GM18909 (cell line): Measurements from ENCODE around the gene APLP1.
"Not testable (repeated sequence)": the region's sequence is repeated elsewhere in the genome, so short reads cannot be mapped to it uniquely, and the experiment has no call there.

ENCODE experiments used
- ATAC-seq: cut with Tn5 transposase; IDR thresholded peaks from one replicate; pipeline ENCODE4 v1.9.1; 2021; ENCODE audit warnings: mild to moderate bottlenecking; ENCODE audit not compliant: unreplicated experiment, poor library complexity

Gene APLP1

DNA sequence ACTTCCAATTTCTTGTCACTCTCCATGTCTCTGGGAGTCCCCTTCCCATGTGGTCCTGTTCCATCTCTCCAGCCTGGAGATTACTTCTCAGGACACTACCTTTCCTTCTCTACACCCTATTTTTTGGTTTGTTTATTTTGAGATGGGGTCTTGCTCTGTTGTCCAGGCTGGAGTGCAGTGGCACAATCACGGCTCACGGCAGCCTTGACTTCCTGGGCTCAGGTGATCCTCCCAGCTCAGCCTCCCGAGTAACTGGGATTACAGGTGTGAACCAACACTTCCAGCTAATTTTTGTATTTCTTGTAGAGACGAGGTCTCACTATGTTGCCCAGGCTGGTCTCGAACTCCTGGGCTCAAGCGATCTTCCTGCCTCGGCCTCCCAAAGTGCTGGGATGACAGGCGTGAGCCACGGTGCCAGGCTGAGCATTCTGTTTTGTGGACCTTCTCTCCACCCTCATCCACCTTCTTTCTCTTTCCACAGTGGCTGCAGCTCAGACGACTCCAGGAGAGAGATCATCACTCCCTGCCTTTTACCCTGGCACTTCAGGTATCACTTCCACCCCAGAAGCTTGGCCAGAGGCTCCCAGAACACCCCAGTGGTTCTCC, 34.6 kb downstream of the APLP1 start:
- no peak for ATAC-seq

GRCh38 chr19:35903550-35904179, 35.3 kb downstream of the APLP1 start:
- peak; percentile 52 for ATAC-seq

DNA sequence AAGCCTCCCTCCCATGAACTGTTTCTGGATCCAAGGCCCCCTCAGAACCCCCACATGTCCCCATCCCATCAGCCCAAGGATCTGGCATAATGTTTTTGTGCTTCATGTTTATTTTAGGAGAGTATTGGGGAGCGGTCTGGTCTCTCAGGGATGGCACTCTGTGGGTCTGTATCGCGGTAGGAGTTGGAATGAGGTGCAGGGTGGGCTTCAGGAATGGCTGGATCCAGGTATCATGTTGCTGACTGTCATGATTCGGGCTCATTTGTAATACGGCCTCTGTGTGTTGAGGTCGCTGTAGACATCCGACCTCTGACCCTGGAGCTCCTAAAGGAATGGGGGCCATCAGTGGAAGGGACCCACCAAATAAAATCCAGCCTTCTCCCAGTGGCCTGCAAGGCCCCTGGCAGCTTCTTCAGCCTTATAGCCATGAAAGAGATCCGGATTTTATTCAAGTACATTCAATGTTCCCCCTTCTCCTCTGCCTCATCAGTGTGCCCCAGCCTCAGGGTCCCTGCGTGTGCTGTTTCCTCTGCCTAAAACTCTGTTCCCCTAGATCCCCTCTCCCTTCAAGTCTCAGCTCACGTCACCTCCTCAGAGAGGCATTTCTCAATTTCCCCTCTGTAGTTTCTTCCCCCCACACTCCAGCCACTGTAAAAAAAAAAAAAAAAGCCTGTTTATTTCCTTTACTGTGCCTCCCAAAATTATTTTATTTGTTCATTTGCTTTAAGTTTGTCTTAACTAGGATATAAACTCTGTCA, 36.1 kb downstream of the APLP1 start:
- ATAC-seq = no peak

- no peak for ATAC-seq
Observed at GRCh38 chr19:35905178-35905727, 36.9 kb downstream of the APLP1 start.

DNA sequence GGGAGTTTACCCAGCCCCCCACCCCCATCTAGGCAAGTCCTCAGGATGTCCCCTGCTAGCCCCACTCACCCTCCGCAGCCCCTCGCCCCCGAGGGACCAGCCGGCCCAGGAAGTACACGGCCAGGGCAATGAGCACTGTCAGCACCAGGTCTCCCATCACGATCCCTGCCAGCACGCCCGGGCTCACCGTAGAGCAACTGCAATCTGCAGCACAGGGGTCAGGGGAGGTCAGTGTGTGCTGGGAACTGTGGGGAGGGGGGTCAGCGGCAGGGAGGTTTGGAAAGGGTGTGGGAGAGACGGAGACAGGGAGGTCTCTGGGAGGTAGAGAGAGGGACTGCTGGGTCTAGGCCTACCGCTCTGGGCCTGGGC, 39.0 kb downstream of the APLP1 start:
- ATAC-seq = no peak

DNA sequence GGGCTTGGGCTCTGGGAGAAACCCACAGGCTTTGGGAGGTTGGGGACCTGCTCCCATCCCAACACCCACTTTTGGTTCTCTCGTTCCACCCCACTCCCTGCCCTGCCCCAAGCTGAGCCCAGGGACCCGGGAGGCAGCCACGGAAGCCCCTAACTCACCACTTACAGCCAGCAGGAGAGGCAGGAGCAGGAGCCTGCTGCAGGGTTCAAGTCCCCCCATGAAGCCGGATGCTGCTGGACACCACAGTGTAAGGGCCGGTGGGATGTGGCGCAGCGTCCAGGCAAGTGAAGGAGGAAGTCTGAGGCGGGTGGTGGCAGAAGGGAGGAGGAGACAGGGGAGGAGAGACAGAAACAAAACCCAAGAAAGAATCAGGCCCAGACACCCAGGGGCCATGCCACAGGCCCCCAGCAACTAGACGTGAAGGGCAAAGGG, 39.7 kb downstream of the APLP1 start, which contains the start of gene TYROBP:
Gene TYROBP, minus strand, starts transcription at position 286 of the 432 bp plus-strand sequence. Its CDS starts 67 bp downstream, at position 219.
- no peak for ATAC-seq

- ATAC-seq = no peak
Observed at GRCh38 chr19:35908973-35909683, 40.8 kb downstream of the APLP1 start.

GRCh38 chr19:35909684-35910035, 41.3 kb downstream of the APLP1 start:
- no peak for ATAC-seq

- ATAC-seq = not testable (repeated sequence)
Observed at GRCh38 chr19:35910355-35910754, 42.0 kb downstream of the APLP1 start.

- ATAC-seq = no peak
Observed at GRCh38 chr19:35911173-35911572, 42.8 kb downstream of the APLP1 start.

DNA sequence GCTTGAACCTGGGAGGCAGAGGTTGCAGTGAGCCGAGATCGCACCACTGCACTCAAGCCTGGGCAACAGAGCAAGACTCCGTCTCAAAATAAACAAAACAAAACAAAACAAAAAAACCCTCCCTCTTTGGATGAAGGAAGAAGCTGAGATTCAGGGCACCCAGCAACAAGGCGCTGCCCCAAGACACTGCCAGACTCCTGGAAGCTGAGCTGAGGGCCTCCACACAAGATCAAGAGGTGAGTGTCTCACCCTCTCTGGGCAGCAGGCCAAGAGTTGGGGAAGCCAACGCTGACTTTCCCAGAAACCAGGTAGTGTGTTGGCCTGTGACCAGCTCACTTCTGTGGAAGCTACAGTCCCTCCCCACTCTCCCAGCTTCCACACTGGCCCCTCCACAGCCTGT, 43.4 kb downstream of the APLP1 start:
- ATAC-seq = no peak

DNA sequence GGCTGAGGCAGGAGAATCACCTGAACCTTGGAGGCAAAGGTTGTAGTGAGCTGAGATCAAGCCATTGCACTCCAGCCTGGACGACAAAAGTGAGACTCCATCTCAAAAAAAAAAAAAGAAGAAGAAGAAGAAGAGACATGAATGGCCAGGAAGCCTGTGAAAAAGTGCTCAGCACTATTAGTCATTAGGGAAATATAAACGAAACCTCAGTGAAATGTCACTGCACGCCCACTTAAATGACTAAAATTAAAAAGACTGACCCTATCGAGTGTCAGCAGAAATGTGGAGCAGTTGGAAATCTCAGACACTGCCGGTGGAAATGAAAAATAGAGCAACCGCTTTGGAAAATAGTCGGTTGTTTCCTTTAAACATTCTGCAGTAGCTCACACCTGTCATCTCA, 45.2 kb downstream of the APLP1 start:
- ATAC-seq = no peak

- no peak for ATAC-seq
Observed at GRCh38 chr19:35915443-35915842, 47.1 kb downstream of the APLP1 start.

DNA sequence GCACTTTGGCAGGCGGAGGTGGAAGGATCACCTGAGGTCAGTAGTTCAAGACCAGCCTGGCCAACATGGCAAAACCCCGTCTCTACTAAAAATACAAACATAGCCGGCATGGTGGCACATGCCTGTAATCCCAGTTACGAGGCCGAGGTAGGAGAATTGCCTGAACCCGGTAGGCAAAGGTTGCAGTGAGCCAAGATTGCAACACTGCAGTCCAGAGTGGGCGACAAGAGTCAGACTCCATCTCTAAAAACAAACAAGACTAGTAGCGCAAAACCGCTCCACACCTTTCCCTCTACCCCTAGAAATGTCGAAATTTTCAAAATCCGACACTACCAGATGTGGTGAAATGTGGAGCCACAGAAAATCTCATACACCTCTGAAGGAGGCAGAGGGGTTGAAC, 50.9 kb downstream of the APLP1 start:
- ATAC-seq = no peak

DNA sequence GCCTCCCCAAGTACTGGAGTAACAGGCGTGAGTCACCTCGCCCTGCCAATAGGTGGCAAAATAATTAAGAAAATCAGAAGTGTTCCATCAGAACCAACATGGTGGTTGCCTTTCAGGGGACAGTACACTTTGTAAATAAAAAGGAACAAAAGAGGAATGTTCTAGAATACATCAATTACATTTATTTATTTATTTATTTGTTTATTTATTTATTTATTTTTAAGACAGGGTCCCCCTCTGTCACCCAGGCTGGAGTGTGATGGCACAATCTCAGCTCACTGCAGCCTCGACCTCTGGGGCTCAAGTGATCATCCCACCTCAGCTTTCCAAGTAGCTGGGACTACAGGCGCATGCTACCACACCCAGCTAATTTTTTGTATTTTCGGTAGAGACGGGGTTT, 52.6 kb downstream of the APLP1 start:
- ATAC-seq = no peak

- ATAC-seq = no peak
Observed at GRCh38 chr19:35925501-35925900, 57.1 kb downstream of the APLP1 start.

- ATAC-seq = no peak
Observed at GRCh38 chr19:35928507-35928906, 60.1 kb downstream of the APLP1 start.
